ENCODE data around the gene TRIM3. TPM values are rescaled to one million over a fixed set of nuclear protein-coding genes. Genes with fewer than 3 reads are reported as not detected.

The TRIM3 gene
- total RNA-seq, 6 experiments from 2014 or later: 14.3 to 19.1 (median 17.4) TPM

DNA sequence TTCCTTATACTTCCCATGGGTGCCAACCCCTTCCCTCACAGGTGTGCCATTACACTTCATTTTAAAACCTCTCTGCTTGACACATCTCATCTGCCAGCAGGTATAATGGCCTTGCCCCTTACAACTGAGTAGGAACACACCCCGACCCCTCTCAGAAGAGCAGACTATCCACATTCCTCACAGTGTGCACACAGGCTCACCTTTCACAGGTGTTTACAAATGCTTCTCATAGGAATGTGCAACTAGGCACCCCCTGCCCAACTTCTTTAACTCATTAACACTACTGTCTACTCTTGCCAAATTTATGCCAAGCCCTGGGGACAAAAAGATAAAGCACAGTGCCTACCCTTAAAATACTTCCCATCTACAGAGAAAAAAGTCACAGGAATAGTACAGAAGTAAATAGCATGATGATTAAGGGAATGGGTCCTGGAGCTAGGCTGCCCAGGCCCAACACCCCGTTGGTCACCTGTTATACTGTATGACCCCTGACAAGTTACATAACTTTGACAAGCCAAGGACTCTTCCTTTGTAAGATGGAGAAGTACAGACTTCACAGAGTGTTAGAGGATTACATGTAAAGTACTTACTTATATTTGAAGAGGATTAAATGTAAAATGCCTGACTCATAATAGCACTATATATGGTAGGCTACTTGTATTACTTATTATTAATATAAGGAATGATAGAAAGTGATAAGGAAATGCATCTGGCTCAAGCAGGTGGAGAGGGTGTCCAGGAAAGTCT, 15.2 kb downstream of the TRIM3 start:
- Mint-ChIP-seq H3K4me3 (no peak overlapping the region), H3K4me1 (ENCODE audit: low read depth) (no peaks in the 10 kb centered on the region), H3K27ac (no peak overlapping the region), H3K27me3 (ENCODE audit: insufficient read depth) (no peaks in the 10 kb centered on the region), H3K36me3 (ENCODE audit: low read depth) (peaks cover 5% of the 10 kb centered on the region; the same call in 1 of the 2 replicates), H3K9me3 (no peaks in the 10 kb centered on the region)
- TF ChIP-seq, protein P1, sequence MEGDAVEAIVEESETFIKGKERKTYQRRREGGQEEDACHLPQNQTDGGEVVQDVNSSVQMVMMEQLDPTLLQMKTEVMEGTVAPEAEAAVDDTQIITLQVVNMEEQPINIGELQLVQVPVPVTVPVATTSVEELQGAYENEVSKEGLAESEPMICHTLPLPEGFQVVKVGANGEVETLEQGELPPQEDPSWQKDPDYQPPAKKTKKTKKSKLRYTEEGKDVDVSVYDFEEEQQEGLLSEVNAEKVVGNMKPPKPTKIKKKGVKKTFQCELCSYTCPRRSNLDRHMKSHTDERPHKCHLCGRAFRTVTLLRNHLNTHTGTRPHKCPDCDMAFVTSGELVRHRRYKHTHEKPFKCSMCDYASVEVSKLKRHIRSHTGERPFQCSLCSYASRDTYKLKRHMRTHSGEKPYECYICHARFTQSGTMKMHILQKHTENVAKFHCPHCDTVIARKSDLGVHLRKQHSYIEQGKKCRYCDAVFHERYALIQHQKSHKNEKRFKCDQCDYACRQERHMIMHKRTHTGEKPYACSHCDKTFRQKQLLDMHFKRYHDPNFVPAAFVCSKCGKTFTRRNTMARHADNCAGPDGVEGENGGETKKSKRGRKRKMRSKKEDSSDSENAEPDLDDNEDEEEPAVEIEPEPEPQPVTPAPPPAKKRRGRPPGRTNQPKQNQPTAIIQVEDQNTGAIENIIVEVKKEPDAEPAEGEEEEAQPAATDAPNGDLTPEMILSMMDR (IDR thresholded peaks at IDR 0.05): no peak
- no peak for DNase-seq

DNA sequence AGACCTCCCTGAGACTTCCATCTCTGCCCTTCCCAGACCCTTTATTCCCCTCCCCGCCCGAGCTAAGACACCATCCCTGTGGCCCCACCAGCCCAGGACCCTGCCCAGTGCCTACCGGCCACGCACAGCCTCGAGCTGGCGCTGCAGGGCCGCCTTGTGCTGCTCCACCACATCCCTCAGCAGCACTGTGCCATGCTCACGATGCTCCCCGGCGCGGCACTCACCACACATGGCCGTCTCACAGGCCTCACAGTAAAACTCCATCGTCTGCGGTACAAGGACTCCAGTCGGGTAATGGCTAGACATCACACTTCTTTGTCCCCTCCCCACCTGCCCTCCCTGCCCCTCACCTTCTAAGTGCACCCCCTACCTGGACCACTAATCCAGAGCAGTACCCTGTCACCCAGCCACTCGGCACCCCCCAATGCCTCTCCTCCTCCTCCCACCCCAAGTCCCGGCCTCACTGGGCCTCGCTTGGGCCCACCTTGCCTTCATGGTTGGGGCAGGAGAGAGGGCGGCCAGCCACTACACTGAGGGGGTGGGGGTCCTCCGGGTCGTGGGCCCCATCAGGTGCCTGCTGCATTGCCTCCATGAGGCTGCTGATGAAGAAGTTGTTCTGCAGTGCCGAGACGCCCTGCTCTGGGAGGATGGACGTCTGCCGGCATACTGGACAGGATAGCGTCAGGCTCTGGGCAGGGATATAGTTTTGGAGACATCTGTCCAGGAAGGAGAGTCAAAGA, 16.0 kb downstream of the TRIM3 start:
- H3K27me3 Mint-ChIP-seq (ENCODE audit: insufficient read depth): no peaks in the 10 kb centered on the region
- TF ChIP-seq, protein P1 (IDR thresholded peaks at IDR 0.05): no peak
- DNase-seq: no peak
- no peak overlapping the region for H3K4me3 Mint-ChIP-seq
- peaks cover 9% of the 10 kb centered on the region; the same call in 1 of the 2 replicates for H3K36me3 Mint-ChIP-seq (ENCODE audit: low read depth)
- H3K9me3 Mint-ChIP-seq: no peaks in the 10 kb centered on the region
- H3K4me1 Mint-ChIP-seq (ENCODE audit: low read depth): no peaks in the 10 kb centered on the region
- no peak overlapping the region for H3K27ac Mint-ChIP-seq

DNA sequence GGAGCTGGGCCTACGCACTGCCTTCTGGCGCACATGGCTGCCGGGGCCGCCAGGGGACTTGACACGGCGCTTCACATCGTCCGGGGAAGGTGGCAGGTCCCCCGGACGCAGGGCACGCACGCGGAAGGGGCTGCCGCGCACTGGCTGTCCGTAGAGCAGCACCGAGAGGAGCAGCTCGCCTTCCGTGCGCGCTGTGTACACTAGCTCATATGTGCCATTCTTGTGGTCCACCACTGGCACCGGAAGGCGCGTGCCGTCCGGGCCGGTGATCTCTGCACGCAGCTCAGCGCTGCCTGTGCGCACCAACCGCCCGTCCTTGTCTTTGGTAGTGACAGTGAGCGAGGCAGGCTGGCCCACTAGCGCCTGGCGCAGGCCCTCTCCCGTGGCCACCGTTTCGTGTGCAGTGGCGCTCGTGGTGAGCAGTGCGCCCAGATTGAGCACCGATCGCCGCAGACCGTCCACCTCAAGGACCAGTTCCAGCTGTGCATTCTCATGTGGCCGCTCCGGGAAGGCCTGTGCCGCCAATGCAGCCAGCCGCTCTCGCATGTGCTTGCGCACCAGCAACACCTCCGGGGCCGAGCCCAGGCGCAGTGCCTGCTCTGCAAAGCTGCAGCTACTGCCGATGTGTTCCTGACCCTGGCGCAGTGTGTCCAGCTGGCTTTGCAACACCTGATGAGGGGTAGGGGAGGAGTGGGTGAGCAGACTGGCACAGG, 17.2 kb downstream of the TRIM3 start:
- H3K4me3 Mint-ChIP-seq: no peak overlapping the region
- no peaks in the 10 kb centered on the region for H3K27me3 Mint-ChIP-seq (ENCODE audit: insufficient read depth)
- no peak overlapping the region for H3K27ac Mint-ChIP-seq
- no peaks in the 10 kb centered on the region for H3K9me3 Mint-ChIP-seq
- 0 out of 2 replicates have a peak, but pooled peaks cover 6% of the 10 kb centered on the region for H3K4me1 Mint-ChIP-seq (ENCODE audit: low read depth)
- DNase-seq: no peak
- H3K36me3 Mint-ChIP-seq (ENCODE audit: low read depth): peaks cover 9% of the 10 kb centered on the region; the same call in 1 of the 2 replicates
- TF ChIP-seq, protein P1 (IDR thresholded peaks at IDR 0.05): no peak

- Mint-ChIP-seq H3K4me1 (ENCODE audit: low read depth) (0 out of 2 replicates have a peak, but pooled peaks cover 6% of the 10 kb centered on the region), H3K27ac (no peak overlapping the region), H3K9me3 (no peaks in the 10 kb centered on the region), H3K36me3 (ENCODE audit: low read depth) (peaks cover 9% of the 10 kb centered on the region; the same call in 1 of the 2 replicates), H3K4me3 (no peak overlapping the region), H3K27me3 (ENCODE audit: insufficient read depth) (no peaks in the 10 kb centered on the region)
- DNase-seq: no peak
- TF ChIP-seq, protein P1 (IDR thresholded peaks at IDR 0.05): no peak
Observed at GRCh38 chr11:6455070-6455469, 18.7 kb downstream of the TRIM3 start.

GRCh38 chr11:6453152-6453551, 20.6 kb downstream of the TRIM3 start:
- 0 out of 2 replicates have a peak, but pooled peaks cover 6% of the 10 kb centered on the region for H3K4me1 Mint-ChIP-seq (ENCODE audit: low read depth)
- H3K27me3 Mint-ChIP-seq (ENCODE audit: insufficient read depth): no peaks in the 10 kb centered on the region
- H3K27ac Mint-ChIP-seq: no peak overlapping the region
- DNase-seq: no peak
- TF ChIP-seq, protein P1 (IDR thresholded peaks at IDR 0.05): no peak
- no peak overlapping the region for H3K4me3 Mint-ChIP-seq
- peaks cover 9% of the 10 kb centered on the region; the same call in 1 of the 2 replicates for H3K36me3 Mint-ChIP-seq (ENCODE audit: low read depth)
- H3K9me3 Mint-ChIP-seq: no peaks in the 10 kb centered on the region
